Measurements from ENCODE around the gene CACNA1C.
A peak's percentile ranks its signal among the peaks of the same experiment; 100 is the strongest.

CACNA1C gene

GRCh38 chr12:2319136-2319535, 266.3 kb downstream of the CACNA1C start:
- no peak for TF ChIP-seq CTCF (IDR thresholded peaks at IDR 0.05; ENCODE audit: low read depth, low read length)

GRCh38 chr12:2319737-2320506, 267.1 kb downstream of the CACNA1C start:
- no peak for TF ChIP-seq CTCF (IDR thresholded peaks at IDR 0.05; ENCODE audit: low read depth, low read length)

More at GRCh38 chr12:2319136-2319535, 266.3 kb downstream of the CACNA1C start:
- DNase-seq (ENCODE audit: low read depth in 2 of 2) = no peak
- no peak overlapping the region for H3K4me3 ChIP-seq (replicated peaks in 1 of 2; ENCODE audit: low read depth in 2 of 2, low read length in 2 of 2)

GRCh38 chr12:2320841-2321240, 268.1 kb downstream of the CACNA1C start:
- H3K4me3 ChIP-seq (replicated peaks in 1 of 2; ENCODE audit: low read depth in 2 of 2, low read length in 2 of 2) = no peak overlapping the region
- DNase-seq (ENCODE audit: low read depth in 2 of 2) = no peak
- TF ChIP-seq CTCF (IDR thresholded peaks at IDR 0.05; ENCODE audit: low read depth, low read length) = no peak

More at GRCh38 chr12:2319737-2320506, 267.1 kb downstream of the CACNA1C start:
- peak; percentile 31 to 48 for DNase-seq (ENCODE audit: low read depth in 2 of 2)
- no peak overlapping the region for H3K4me3 ChIP-seq (replicated peaks in 1 of 2; ENCODE audit: low read depth in 2 of 2, low read length in 2 of 2)

GRCh38 chr12:2322554-2323120, 269.9 kb downstream of the CACNA1C start:
- no peak overlapping the region for H3K4me3 ChIP-seq (replicated peaks in 1 of 2; ENCODE audit: low read depth in 2 of 2, low read length in 2 of 2)
- DNase-seq (ENCODE audit: low read depth in 2 of 2) = no peak
- TF ChIP-seq CTCF (IDR thresholded peaks at IDR 0.05; ENCODE audit: low read depth, low read length) = no peak

GRCh38 chr12:2323532-2324255, 270.9 kb downstream of the CACNA1C start:
- peak in 1 of 2 donors; percentile 44 for DNase-seq (ENCODE audit: low read depth in 2 of 2)
- TF ChIP-seq CTCF (IDR thresholded peaks at IDR 0.05; ENCODE audit: low read depth, low read length) = no peak
- no peak overlapping the region for H3K4me3 ChIP-seq (replicated peaks in 1 of 2; ENCODE audit: low read depth in 2 of 2, low read length in 2 of 2)

GRCh38 chr12:2324387-2324786, 271.6 kb downstream of the CACNA1C start:
- TF ChIP-seq CTCF (IDR thresholded peaks at IDR 0.05; ENCODE audit: low read depth, low read length) = no peak
- DNase-seq (ENCODE audit: low read depth in 2 of 2) = no peak
- no peak overlapping the region for H3K4me3 ChIP-seq (replicated peaks in 1 of 2; ENCODE audit: low read depth in 2 of 2, low read length in 2 of 2)
